Endothelial cell of umbilical vein (primary cell): Measurements from ENCODE around the gene SOX5. TPM values are rescaled to one million over a fixed set of nuclear protein-coding genes. Genes with fewer than 3 reads are reported as not detected.

Experiments used
- BruUV-seq: library from RNA; stranded (reverse); fragments of 400-500 nt; replicated peaks from 2 replicates; lab custom pipeline; 2021; lab: Mats Ljungman, UMichigan
- CTCF ChIA-PET: fragments of 300-600, 350-600 bp; sonication (Branson Sonifier 250); formaldehyde crosslinking; loops from one replicate; lab custom pipeline; 2021; ENCODE audit warnings: antibody characterized with exemption, inconsistent platforms; lab: Charles Lee
- POLR2A ChIA-PET: fragments of 300-600, 350-600 bp; sonication (Branson Sonifier 250); formaldehyde crosslinking; loops from one replicate; lab custom pipeline; 2021; ENCODE audit warnings: antibody characterized with exemption, inconsistent platforms; lab: Charles Lee
- DNase-seq: peaks from one replicate; pipeline ENCODE4 v3.0.0-alpha.2; 2011; ENCODE audit warnings: low read depth, low spot score
- FAIRE-seq: peaks from 2 replicates; lab custom pipeline; 2011; peaks lifted over from hg19 to GRCh38; lab: Jason Lieb, UNC
- H2AFZ ChIP-seq: 2 replicates; pipeline ENCODE4 v1.6.0; 2012; ENCODE audit warnings: low read depth, low read length, control low read depth, inconsistent platforms
- H3K27ac ChIP-seq: 2 replicates; pipeline ENCODE4 v1.5.1; 2011; ENCODE audit warnings: low read depth, mild to moderate bottlenecking, control low read depth, low read length, moderate library complexity; ENCODE audit not compliant: insufficient read depth
- H3K27me3 ChIP-seq, 2 experiments: 2 replicates each; pipeline versions ENCODE4 v1.6.0 to v1.6.1; 2011; ENCODE audit warnings: low read length in 2 of 2, mixed read lengths in 1 of 2; ENCODE audit not compliant: control insufficient read depth in 2 of 2, insufficient read depth in 2 of 2
- H3K36me3 ChIP-seq, 2 experiments: 2 replicates in 1 of 2; 3 replicates in 1 of 2; pipeline ENCODE4 v1.5.1; 2011; ENCODE audit warnings: low read length in 2 of 2, mild to moderate bottlenecking in 1 of 2, moderate library complexity in 1 of 2; ENCODE audit not compliant: control insufficient read depth in 2 of 2, insufficient read depth in 2 of 2; ENCODE audit errors: extremely low read depth in 1 of 2
- H3K4me1 ChIP-seq: 3 replicates; pipeline ENCODE4 v1.5.1; 2011; ENCODE audit warnings: mild to moderate bottlenecking, low read length; ENCODE audit not compliant: control insufficient read depth, insufficient read depth; ENCODE audit errors: extremely low read depth
- H3K4me2 ChIP-seq: 2 replicates; pipeline ENCODE4 v1.6.1; 2011; ENCODE audit warnings: low read length, control low read depth, mixed read lengths; ENCODE audit not compliant: insufficient read depth
- H3K4me3 ChIP-seq, 3 experiments: fragments of 200-600 bp in 1 of 3; sonication (generic), shearing (Covaris generic) in 1 of 3; replicated peaks in 1 of 3; 2 replicates each; pipeline ENCODE4 v1.5.1; 2011 to 2016; ENCODE audit warnings: control low read depth in 3 of 3, low read length in 3 of 3, mild to moderate bottlenecking in 2 of 3, inconsistent platforms in 1 of 3, low read depth in 1 of 3, moderate library complexity in 1 of 3; ENCODE audit not compliant: insufficient read depth in 1 of 3
- H3K79me2 ChIP-seq: 2 replicates; pipeline ENCODE4 v1.6.0; 2012; ENCODE audit warnings: low read length, inconsistent platforms; ENCODE audit not compliant: control insufficient read depth, insufficient read depth
- H3K9ac ChIP-seq: replicated peaks from 2 replicates; pipeline ENCODE3; 2011; ENCODE audit warnings: low read length, control low read depth; ENCODE audit not compliant: insufficient read depth; ENCODE audit errors: extremely low read depth
- H3K9me1 ChIP-seq: replicated peaks from 3 replicates; pipeline ENCODE4 v1.6.0; 2011; ENCODE audit warnings: mild to moderate bottlenecking, low read length; ENCODE audit not compliant: control insufficient read depth, insufficient read depth; ENCODE audit errors: extremely low read depth
- H3K9me3 ChIP-seq: replicated peaks from 2 replicates; pipeline ENCODE4 v1.5.1; 2012; ENCODE audit warnings: low read length, inconsistent platforms; ENCODE audit not compliant: control insufficient read depth, insufficient read depth
- H4K20me1 ChIP-seq: replicated peaks from 2 replicates; pipeline ENCODE3; 2011; ENCODE audit warnings: mild to moderate bottlenecking, low read length; ENCODE audit not compliant: control insufficient read depth, insufficient read depth; ENCODE audit errors: extremely low read depth
- CTCF ChIP-seq, 2 donors: IDR thresholded peaks; 1 replicate in 1 of 2; 2 replicates in 1 of 2; pipeline ENCODE4 v1.5.1; 2011; ENCODE audit warnings: low read length in 2 of 2, mild to moderate bottlenecking in 2 of 2, moderate library complexity in 2 of 2, control low read depth in 1 of 2, inconsistent platforms in 1 of 2, low read depth in 1 of 2; ENCODE audit not compliant: insufficient read depth in 1 of 2; ENCODE audit errors: extremely low read depth in 1 of 2
- EZH2 ChIP-seq: IDR thresholded peaks from 2 replicates; pipeline ENCODE4 v1.6.1; 2012; ENCODE audit warnings: borderline replicate concordance, low read depth, mild to moderate bottlenecking, moderate library complexity, low read length, inconsistent platforms; ENCODE audit not compliant: severe bottlenecking
- FOS ChIP-seq: IDR thresholded peaks from 2 replicates; pipeline ENCODE4 v1.6.1; 2011; ENCODE audit warnings: mild to moderate bottlenecking, low read length, moderate library complexity, borderline replicate concordance; ENCODE audit not compliant: insufficient read depth
- GATA2 ChIP-seq: IDR thresholded peaks from 2 replicates; pipeline ENCODE4 v1.7.0; 2011; ENCODE audit warnings: low read depth, mild to moderate bottlenecking, moderate library complexity, mixed read lengths, low read length; ENCODE audit not compliant: insufficient read length, insufficient read depth
- JUN ChIP-seq: IDR thresholded peaks from 2 replicates; pipeline ENCODE4 v1.6.1; 2011; ENCODE audit warnings: borderline replicate concordance, low read depth; ENCODE audit not compliant: insufficient read length, insufficient read depth
- MAX ChIP-seq: IDR thresholded peaks from 2 replicates; pipeline ENCODE4 v1.6.1; 2011; ENCODE audit not compliant: insufficient read depth, insufficient read length
- MYC ChIP-seq: IDR thresholded peaks from one replicate; pipeline ENCODE4 v1.6.1; 2011; ENCODE audit warnings: mild to moderate bottlenecking, low read depth, low read length
- POLR2A ChIP-seq: IDR thresholded peaks from 2 replicates; pipeline ENCODE4 v1.6.1; 2012; ENCODE audit warnings: low read depth, mild to moderate bottlenecking, control low read depth, low read length
- POLR2AphosphoS5 ChIP-seq: IDR thresholded peaks from 2 replicates; pipeline ENCODE4 v1.6.1; 2012; ENCODE audit warnings: low read depth, mild to moderate bottlenecking, control low read depth, low read length, moderate library complexity; ENCODE audit not compliant: insufficient read depth
- dilution Hi-C: fragments of 300-500 bp; cut with MboI; formaldehyde crosslinking; loops from one replicate; pipeline ENCODE4 v1.15.0; 2019; ENCODE audit warnings: low sequenced_read_pairs; ENCODE audit not compliant: extremely low pct_ligation_motif_present
- intact Hi-C: fragments of 100-400 bp; cut with micrococcal nuclease; formaldehyde crosslinking; loops from one replicate; pipeline ENCODE4 v1.10.0; 2022
- polyA plus RNA-seq, 4 experiments: library from polyadenylated mRNA; depleted of rRNA in 3 of 4; stranded (reverse) in 3 of 4; unstranded in 1 of 4; fragments of >200 nt; gene quantifications; 2 replicates each; pipeline versions ENCODE4 v1.2.1 to v1.2.3, GENCODE V29; 2011 to 2012; ENCODE audit warnings: missing spikeins in 1 of 4
- total RNA-seq: library from RNA; stranded (reverse); gene quantifications from 2 replicates; pipeline ENCODE4 v1.2.3, GENCODE V29; 2021

Gene SOX5
- total and polyA plus RNA-seq, 2 donors (not counting 3 experiments of a cell fraction or from before 2014, with no cell fraction given), result 0.63 to 3.5 TPM

GRCh38 chr12:23851602-23852001 is 97.9 kb downstream of the SOX5 start:
- H3K79me2 ChIP-seq, result no peaks in the 10 kb centered on the region
- H3K36me3 ChIP-seq, result no peaks in the 10 kb centered on the region
- FAIRE-seq (no peak), DNase-seq (no peak)
- H3K9me3 ChIP-seq, result no peaks in the 10 kb centered on the region
- dilution Hi-C loops, result no loop called here
- H3K27ac ChIP-seq, result no peak overlapping the region
- no peaks in the 10 kb centered on the region for H3K4me1 ChIP-seq
- H3K9ac ChIP-seq, result no peak overlapping the region
- intact Hi-C loops, result no loop called here
- CTCF ChIA-PET, result interaction anchor here (1.2 to 2.5 kb wide), 2 partner anchors 9 to 15 kb away, joined by 4 to 7 read pairs; no protein-coding TSS in a partner anchor
- H3K9me1 ChIP-seq, result no peaks in the 10 kb centered on the region
- no peaks in the 10 kb centered on the region for H3K27me3 ChIP-seq
- no TSS peak for BruUV-seq
- POLR2A ChIA-PET, result no interaction called here
- no peak overlapping the region for H3K4me2 ChIP-seq
- no peaks in the 10 kb centered on the region for H4K20me1 ChIP-seq
- H3K4me3 ChIP-seq, result no peak overlapping the region
- no peak overlapping the region for H2AFZ ChIP-seq
- no peak for TF ChIP-seq MAX
- TF ChIP-seq EZH2, result no peak
- no peak for TF ChIP-seq JUN
- no peak for TF ChIP-seq POLR2A
- TF ChIP-seq GATA2, result no peak
- no peak for TF ChIP-seq MYC
- TF ChIP-seq CTCF (IDR thresholded peaks at IDR 0.05; ENCODE audit: extremely low read depth in 1 of 2, insufficient read depth in 1 of 2, low read depth in 1 of 2, low read length in 2 of 2), result no peak
- TF ChIP-seq POLR2AphosphoS5, result no peak
- TF ChIP-seq FOS, result no peak
